ENCODE data around the gene NKD2. TPM values are rescaled to one million over a fixed set of nuclear protein-coding genes. Genes with fewer than 3 reads are reported as not detected.

NKD2 gene
- total RNA-seq, 1 experiment from 2014 or later: 7.5 TPM

- no peak for DNase-seq (ENCODE audit: low spot score)
Observed at GRCh38 chr5:1030801-1031271, 22.2 kb downstream of the NKD2 start.

GRCh38 chr5:1031306-1031959 is 22.8 kb downstream of the NKD2 start:
- no peak for DNase-seq (ENCODE audit: low spot score)

- no peak for DNase-seq (ENCODE audit: low spot score)
Observed at GRCh38 chr5:1032011-1032410, 23.4 kb downstream of the NKD2 start.

- no peak for DNase-seq (ENCODE audit: low spot score)
Observed at GRCh38 chr5:1032551-1033027, 24.0 kb downstream of the NKD2 start.

GRCh38 chr5:1033178-1033577 is 24.6 kb downstream of the NKD2 start:
- DNase-seq (ENCODE audit: low spot score): no peak

- no peak for DNase-seq (ENCODE audit: low spot score)
Observed at GRCh38 chr5:1033606-1034420, 25.2 kb downstream of the NKD2 start.

GRCh38 chr5:1034421-1034905 is 25.9 kb downstream of the NKD2 start:
- no peak for DNase-seq (ENCODE audit: low spot score)

GRCh38 chr5:1034986-1035385 is 26.4 kb downstream of the NKD2 start:
- no peak for DNase-seq (ENCODE audit: low spot score)

GRCh38 chr5:1035421-1036405 is 27.1 kb downstream of the NKD2 start:
- no peak for DNase-seq (ENCODE audit: low spot score)

- DNase-seq (ENCODE audit: low spot score): no peak
Observed at GRCh38 chr5:1036504-1037122, 28.0 kb downstream of the NKD2 start.

- peak; percentile 44 for DNase-seq (ENCODE audit: low spot score)
Observed at GRCh38 chr5:1037123-1037670, 28.6 kb downstream of the NKD2 start.

- no peak for DNase-seq (ENCODE audit: low spot score)
Observed at GRCh38 chr5:1037671-1038416, 29.2 kb downstream of the NKD2 start.

- no peak for DNase-seq (ENCODE audit: low spot score)
Observed at GRCh38 chr5:1038417-1039209, 30.0 kb downstream of the NKD2 start.

- DNase-seq (ENCODE audit: low spot score): no peak
Observed at GRCh38 chr5:1039210-1039548, 30.6 kb downstream of the NKD2 start.

GRCh38 chr5:1039706-1040260 is 31.2 kb downstream of the NKD2 start:
- DNase-seq (ENCODE audit: low spot score): no peak

- DNase-seq (ENCODE audit: low spot score): no peak
Observed at GRCh38 chr5:1040571-1040970, 32.0 kb downstream of the NKD2 start.

GRCh38 chr5:1041225-1042143 is 32.9 kb downstream of the NKD2 start:
- DNase-seq (ENCODE audit: low spot score): no peak

- no peak for DNase-seq (ENCODE audit: low spot score)
Observed at GRCh38 chr5:1042626-1043025, 34.0 kb downstream of the NKD2 start.

Data from HT-29 (cell line).